Ovary (tissue), 9 donors: ENCODE data around the gene NRROS. TPM values are rescaled to one million over a fixed set of nuclear protein-coding genes. Genes with fewer than 3 reads are reported as not detected.

Experiments
- DNase-seq, 5 donors: peaks; one replicate each; pipeline ENCODE4 v3.0.0-alpha.2; 2019 to 2020
- H3K27ac ChIP-seq, 2 donors: fragments of 200-600 bp; one replicate each; pipeline versions ENCODE4 v1.5.1 to v1.8.0; 2019 to 2022
- H3K27me3 ChIP-seq: fragments of 200-600 bp; one replicate; pipeline ENCODE4 v1.8.0; 2022
- H3K36me3 ChIP-seq: fragments of 200-600 bp; sonication (generic); one replicate; pipeline ENCODE4 v1.5.1; 2019
- H3K4me1 ChIP-seq: one replicate; pipeline ENCODE4 v1.8.1; 2013; ENCODE audit warnings: mild to moderate bottlenecking, moderate library complexity; ENCODE audit not compliant: insufficient read depth
- H3K4me3 ChIP-seq: fragments of 200-600 bp; sonication (generic); one replicate; pipeline ENCODE4 v1.5.1; 2017
- H3K9me3 ChIP-seq, 2 donors: fragments of 200-600 bp in 1 of 2; sonication (generic) in 1 of 2; one replicate each; pipeline versions ENCODE4 v1.5.1 to v1.8.1; 2013 to 2019; ENCODE audit warnings: mild to moderate bottlenecking in 1 of 2, moderate library complexity in 1 of 2
- EP300 ChIP-seq: sonication (generic); formaldehyde crosslinking; IDR thresholded peaks from one replicate; pipeline ENCODE4 v1.6.1; 2017; ENCODE audit warnings: antibody characterized with exemption
- POLR2A ChIP-seq: fragments of 450-650 bp; IDR thresholded peaks from one replicate; pipeline ENCODE4 v1.6.1; 2017; ENCODE audit warnings: antibody characterized with exemption, mild to moderate bottlenecking, moderate library complexity
- WGBS, 3 donors: extraction: QIAGEN DNeasy Blood & Tissue Kit in 1 of 3; methylation state at CpG; one replicate each; pipeline versions ENCODE4 v1.1.5 to v1.1.7; 2013 to 2017; 5-methylcytosine and 5-hydroxymethylcytosine counted together
- intact Hi-C, 4 donors: fragments of 100-400 bp; cut with DNase I; formaldehyde crosslinking; loops; one replicate each; pipeline versions ENCODE4 v1.11.0 to v1.15.1; 2022 to 2023
- polyA plus RNA-seq, 2 donors: library from polyadenylated mRNA; stranded (reverse); fragments of 200-250 nt in 1 of 2; fragments of 350-450 nt in 1 of 2; fragmentation: Illumina TruSeq in 1 of 2; extraction: RNeasy Lipid Tissue Mini Kit (QIAGEN cat#74804) in 1 of 2; gene quantifications; one replicate each; pipeline ENCODE4 v1.2.3, GENCODE V29; 2013 to 2014
- total RNA-seq, 7 donors: library from RNA; depleted of rRNA in 2 of 7; stranded (reverse); fragments of >200 nt in 2 of 7; fragmentation: NEBNext Ultra II Directional in 3 of 7; extraction: Animal tissue kit (Norgen Biotek cat#: 25700) in 3 of 7; gene quantifications; one replicate each; pipeline versions ENCODE4 v1.1.0 to v1.2.4, GENCODE V29; 2016 to 2023
- TF ChIP-seq, protein P1 (sequence below), 3 donors: fragments of 450-650 bp in 2 of 3; fragments of 200-600 bp in 1 of 3; IDR thresholded peaks; one replicate each; pipeline versions ENCODE4 v1.5.1 to v1.8.0; 2016 to 2022; ENCODE audit warnings: antibody characterized with exemption in 3 of 3, mild to moderate bottlenecking in 1 of 3
- donor health status: DM: no; HTN: no; CAD: no; lungs with moderate emphysema.
- donor health status: DM: no; HTN: no; CAD: no.
- donor health status: Bipolar disorder and iron deficiency.
- donor health status: DM: yes; HTN: yes; CAD: no.
- donor health status: DM: no; HTN: no; CAD: no.
- donor health status: DM: yes; HTN: yes; CAD: no.

Gene NRROS
- total and polyA plus RNA-seq, 9 donors, result 0.80 to 6.3 (median 3.2) TPM

DNA sequence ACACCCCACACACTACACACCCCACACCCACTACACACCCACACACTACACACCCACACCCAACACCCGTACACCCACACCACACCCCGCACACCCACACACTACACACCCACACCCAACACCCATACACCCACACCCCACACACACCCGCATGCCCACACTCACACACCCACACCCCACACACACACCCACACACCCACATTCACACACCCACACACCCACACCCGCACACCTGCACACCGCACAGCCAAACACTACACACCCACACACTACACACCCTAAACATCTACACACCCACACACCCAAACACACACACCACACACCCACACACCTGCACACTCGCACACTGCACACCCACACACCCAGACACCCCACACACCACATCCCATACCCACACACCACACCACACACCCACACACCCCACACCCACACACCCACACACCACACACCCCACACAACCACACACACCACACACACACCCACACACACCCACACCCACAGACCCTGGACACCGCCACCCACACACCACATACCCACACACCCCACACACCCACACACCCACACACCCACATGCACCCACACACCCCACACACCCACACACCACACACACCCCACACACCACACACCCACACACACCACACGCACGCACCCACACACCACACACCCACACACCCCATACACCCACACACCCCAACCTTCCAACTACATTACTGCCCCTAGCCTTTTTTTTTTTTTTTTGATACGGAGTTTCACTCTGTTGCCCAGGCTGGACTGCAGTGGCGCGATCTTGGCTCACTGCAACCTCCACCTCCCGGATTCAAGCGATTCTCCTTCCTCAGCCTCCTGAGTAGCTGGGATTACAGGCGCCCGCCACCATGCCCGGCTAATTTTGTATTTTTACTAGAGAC is 55.7 kb downstream of the NRROS start:
- no peaks in the 10 kb centered on the region for H3K9me3 ChIP-seq
- H3K27ac ChIP-seq, result no peak overlapping the region
- DNase-seq, result no peak
- no peak overlapping the region for H3K4me3 ChIP-seq
- WGBS, 3 donors, result 83 to 88% (median 85%) methylated on average over 16 to 17 of the region's 17 CpGs
- H3K36me3 ChIP-seq, result no peaks in the 10 kb centered on the region
- no peaks in the 10 kb centered on the region for H3K27me3 ChIP-seq
- no peak for TF ChIP-seq POLR2A
- TF ChIP-seq, protein P1, sequence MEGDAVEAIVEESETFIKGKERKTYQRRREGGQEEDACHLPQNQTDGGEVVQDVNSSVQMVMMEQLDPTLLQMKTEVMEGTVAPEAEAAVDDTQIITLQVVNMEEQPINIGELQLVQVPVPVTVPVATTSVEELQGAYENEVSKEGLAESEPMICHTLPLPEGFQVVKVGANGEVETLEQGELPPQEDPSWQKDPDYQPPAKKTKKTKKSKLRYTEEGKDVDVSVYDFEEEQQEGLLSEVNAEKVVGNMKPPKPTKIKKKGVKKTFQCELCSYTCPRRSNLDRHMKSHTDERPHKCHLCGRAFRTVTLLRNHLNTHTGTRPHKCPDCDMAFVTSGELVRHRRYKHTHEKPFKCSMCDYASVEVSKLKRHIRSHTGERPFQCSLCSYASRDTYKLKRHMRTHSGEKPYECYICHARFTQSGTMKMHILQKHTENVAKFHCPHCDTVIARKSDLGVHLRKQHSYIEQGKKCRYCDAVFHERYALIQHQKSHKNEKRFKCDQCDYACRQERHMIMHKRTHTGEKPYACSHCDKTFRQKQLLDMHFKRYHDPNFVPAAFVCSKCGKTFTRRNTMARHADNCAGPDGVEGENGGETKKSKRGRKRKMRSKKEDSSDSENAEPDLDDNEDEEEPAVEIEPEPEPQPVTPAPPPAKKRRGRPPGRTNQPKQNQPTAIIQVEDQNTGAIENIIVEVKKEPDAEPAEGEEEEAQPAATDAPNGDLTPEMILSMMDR (IDR thresholded peaks at IDR 0.05), result no peak
- TF ChIP-seq EP300, result no peak
- H3K4me1 ChIP-seq, result peaks cover 1% of the 10 kb centered on the region
- intact Hi-C loops, result no loop called here

DNA sequence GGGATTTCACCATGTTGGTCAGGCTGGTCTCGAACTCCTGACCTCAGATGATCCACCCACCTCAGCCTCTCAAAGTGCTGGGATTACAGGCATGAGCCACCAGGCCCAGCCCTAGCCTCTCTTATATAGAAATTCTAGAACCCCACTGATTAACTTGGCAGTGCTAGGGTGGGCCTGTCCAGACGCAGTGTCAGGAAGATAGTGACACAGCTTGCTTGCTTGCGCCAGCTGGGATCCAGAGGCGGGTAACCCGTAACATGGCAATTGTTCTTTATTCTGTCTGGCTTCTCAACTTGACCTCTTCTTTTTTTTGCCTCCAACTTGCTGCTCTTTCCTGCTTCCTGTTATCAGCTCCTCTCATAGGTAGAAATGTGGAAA is 56.3 kb downstream of the NRROS start:
- H3K4me3 ChIP-seq, result no peak overlapping the region
- H3K27ac ChIP-seq, result no peak overlapping the region
- H3K9me3 ChIP-seq, result no peaks in the 10 kb centered on the region
- no peak for DNase-seq
- TF ChIP-seq, protein P1 (IDR thresholded peaks at IDR 0.05), result no peak
- TF ChIP-seq EP300 (no peak), POLR2A (no peak)
- 82 to 86% (median 82%) methylated on average over 5 of the region's 5 CpGs for WGBS, 3 donors
- intact Hi-C loops, result no loop called here
- H3K4me1 ChIP-seq, result peaks cover 1% of the 10 kb centered on the region
- no peaks in the 10 kb centered on the region for H3K27me3 ChIP-seq
- H3K36me3 ChIP-seq, result no peaks in the 10 kb centered on the region

DNA sequence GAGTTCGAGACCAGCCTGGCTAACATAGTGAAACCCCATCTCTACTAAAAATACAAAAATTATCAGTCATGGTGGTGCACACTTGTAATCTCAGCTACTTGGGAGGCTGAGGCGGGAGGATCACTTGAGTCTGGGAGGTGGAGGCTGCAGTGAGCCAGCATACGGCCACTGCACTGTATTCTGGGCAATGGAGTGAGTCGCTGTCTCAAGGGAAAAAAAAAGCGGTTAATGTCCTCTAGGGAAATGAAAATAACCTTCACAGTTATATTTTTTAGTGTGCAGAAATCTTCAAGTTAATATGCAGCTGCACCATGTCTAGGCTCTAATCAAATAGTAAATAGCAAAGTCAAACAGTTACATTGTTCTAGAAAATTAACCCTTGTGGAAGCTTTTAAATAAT is 57.8 kb downstream of the NRROS start:
- Histone ChIP-seq H3K9me3 (no peaks in the 10 kb centered on the region), H3K27me3 (no peaks in the 10 kb centered on the region), H3K4me3 (no peak overlapping the region), H3K36me3 (no peaks in the 10 kb centered on the region), H3K27ac (no peak overlapping the region), H3K4me1 (peaks cover 1% of the 10 kb centered on the region)
- TF ChIP-seq POLR2A (no peak), EP300 (no peak)
- no peak for DNase-seq
- intact Hi-C loops, result no loop called here
- 66 to 73% (median 66%) methylated on average over 5 of the region's 5 CpGs for WGBS, 3 donors

DNA sequence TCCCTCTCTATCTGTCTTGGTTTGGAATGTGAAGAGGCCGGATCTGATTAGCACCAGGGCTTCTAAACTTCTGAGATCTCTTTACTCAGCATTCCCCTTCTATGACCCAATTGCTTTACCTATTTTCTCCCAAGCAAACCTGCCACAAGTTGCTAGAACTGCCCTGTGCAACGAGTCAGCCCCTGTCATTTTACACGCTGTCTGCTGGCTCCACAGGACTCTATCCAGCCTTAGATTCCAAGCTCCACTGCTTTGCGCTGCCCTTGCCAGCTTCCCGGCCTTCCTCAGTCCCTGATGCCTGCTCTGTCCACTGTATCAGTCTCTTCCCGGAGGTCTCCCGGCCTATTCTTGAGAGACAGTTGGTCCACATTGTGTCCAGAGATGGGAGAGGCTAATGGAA is 60.3 kb downstream of the NRROS start:
- H3K4me3 ChIP-seq, result no peak overlapping the region
- no peaks in the 10 kb centered on the region for H3K9me3 ChIP-seq
- no peaks in the 10 kb centered on the region for H3K36me3 ChIP-seq
- TF ChIP-seq POLR2A (no peak), EP300 (no peak)
- TF ChIP-seq, protein P1 (IDR thresholded peaks at IDR 0.05), result no peak
- no peak overlapping the region for H3K27ac ChIP-seq
- no peak for DNase-seq
- H3K4me1 ChIP-seq, result peaks cover 1% of the 10 kb centered on the region
- WGBS, 3 donors, result 78 to 83% (median 83%) methylated on average over 7 of the region's 7 CpGs
- H3K27me3 ChIP-seq, result no peaks in the 10 kb centered on the region
- intact Hi-C loops, result no loop called here

DNA sequence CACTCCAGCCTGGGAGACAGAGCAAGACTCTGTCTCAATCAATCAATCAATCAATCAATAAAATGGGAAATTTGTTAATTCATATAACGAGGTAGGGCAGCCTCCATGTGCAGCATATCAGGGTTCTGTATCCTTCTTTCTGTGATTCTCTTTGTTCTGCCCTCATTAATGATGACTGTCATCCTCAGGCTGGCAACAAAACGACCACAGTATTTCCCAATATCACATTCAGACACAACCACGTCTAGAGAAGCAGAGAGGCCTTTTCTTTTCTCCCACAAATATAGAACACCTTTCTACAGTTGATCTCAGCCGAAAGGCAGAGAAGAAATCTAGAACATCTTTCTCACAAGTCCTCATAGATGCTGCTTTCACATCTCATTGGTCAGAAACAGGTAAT is 61.3 kb downstream of the NRROS start:
- no peak for DNase-seq
- TF ChIP-seq, protein P1 (IDR thresholded peaks at IDR 0.05), result no peak
- no peak for TF ChIP-seq EP300
- no peak for TF ChIP-seq POLR2A
- Histone ChIP-seq H3K36me3 (no peaks in the 10 kb centered on the region), H3K4me3 (no peak overlapping the region), H3K4me1 (peaks cover 1% of the 10 kb centered on the region), H3K9me3 (no peaks in the 10 kb centered on the region), H3K27me3 (no peaks in the 10 kb centered on the region), H3K27ac (no peak overlapping the region)
- intact Hi-C loops, result no loop called here
- 80 to 85% (median 80%) methylated on average over 4 of the region's 4 CpGs for WGBS, 3 donors
